K562 (cell line): ENCODE data around the gene INSIG1. TPM values are rescaled to one million over a fixed set of nuclear protein-coding genes. Genes with fewer than 3 reads are reported as not detected.

ENCODE experiments used
- ARHGAP35 ChIP-seq: fragments of 450-650 bp; IDR thresholded peaks from 2 replicates; pipeline ENCODE4 v1.6.1; 2018; ENCODE audit not compliant: partially characterized antibody
- BRCA1 ChIP-seq, 2 experiments: fragments of 450-650 bp in 1 of 2; sonication (generic) in 1 of 2; formaldehyde crosslinking in 1 of 2; IDR thresholded peaks; 2 replicates each; pipeline versions ENCODE4 v1.5.0 to v1.6.1; 2017 to 2020; ENCODE audit warnings: mild to moderate bottlenecking in 1 of 2, missing genetic modification reagents in 1 of 2
- FOXJ2 ChIP-seq: fragments of 200-800 bp; sonication (Bioruptor generic); IDR thresholded peaks from 2 replicates; pipeline ENCODE4 v1.6.1; 2016; ENCODE audit warnings: missing genetic modification characterization, missing compliant biosample characterization
- HDGF ChIP-seq: fragments of 450-650 bp; IDR thresholded peaks from 2 replicates; pipeline ENCODE4 v1.6.1; 2016
- MEF2A ChIP-seq: IDR thresholded peaks from 2 replicates; pipeline ENCODE4 v1.6.1; 2011; ENCODE audit warnings: low read depth, mild to moderate bottlenecking, low read length, moderate library complexity; ENCODE audit not compliant: control insufficient read depth
- MTA2 ChIP-seq: fragments of 450-650 bp; IDR thresholded peaks from 2 replicates; pipeline ENCODE4 v1.6.1; 2016; ENCODE audit warnings: low read depth
- NFIX ChIP-seq: fragments of 250-450 bp; sonication (Bioruptor Pico); IDR thresholded peaks from 2 replicates; pipeline ENCODE4 v1.4.0; 2020; ENCODE audit warnings: low read depth, mild to moderate bottlenecking, moderate library complexity
- PHF21A ChIP-seq: fragments of 450-650 bp; IDR thresholded peaks from 2 replicates; pipeline ENCODE4 v1.6.1; 2017; ENCODE audit warnings: low read depth, borderline replicate concordance
- RBM22 ChIP-seq: fragments of 200-400 bp; formaldehyde crosslinking; IDR thresholded peaks from 2 replicates; pipeline ENCODE4 v1.6.1; 2018; ENCODE audit warnings: low read length, low read depth; ENCODE audit not compliant: poor library complexity, severe bottlenecking
- SAFB2 ChIP-seq: fragments of 200-400 bp; formaldehyde crosslinking; IDR thresholded peaks from 2 replicates; pipeline ENCODE4 v1.6.1; 2018; ENCODE audit warnings: borderline replicate concordance, low read length, low read depth, moderate library complexity; ENCODE audit not compliant: severe bottlenecking
- SIRT6 ChIP-seq: IDR thresholded peaks from one replicate; pipeline ENCODE4 v1.6.1; 2012; ENCODE audit warnings: low read depth, mild to moderate bottlenecking, control low read depth, inconsistent platforms, low read length, moderate library complexity
- SNIP1 ChIP-seq: fragments of 450-650 bp; IDR thresholded peaks from 2 replicates; pipeline ENCODE4 v1.7.1; 2017; ENCODE audit warnings: low read depth, mild to moderate bottlenecking
- YBX1 ChIP-seq: fragments of 450-650 bp; IDR thresholded peaks from 2 replicates; pipeline ENCODE4 v1.7.1; 2016; ENCODE audit warnings: mild to moderate bottlenecking
- ZC3H4 ChIP-seq: sonication (generic); formaldehyde crosslinking; IDR thresholded peaks from 2 replicates; pipeline ENCODE4 v1.9.0; 2021; ENCODE audit warnings: missing genetic modification reagents, borderline replicate concordance
- ZNF134 ChIP-seq: fragments of 250-450 bp; sonication (Bioruptor Pico); conservative IDR thresholded peaks from 2 replicates; pipeline ENCODE4 v1.4.0; 2020
- ZNF282 ChIP-seq: sonication (generic); formaldehyde crosslinking; IDR thresholded peaks from 2 replicates; pipeline ENCODE4 v1.8.1; 2023; ENCODE audit warnings: missing genetic modification reagents
- ZNF644 ChIP-seq: fragments of 200-800 bp; sonication (Bioruptor generic); IDR thresholded peaks from 2 replicates; pipeline ENCODE4 v1.6.1; 2016; ENCODE audit warnings: low read depth, missing genetic modification characterization, missing compliant biosample characterization
- ZSCAN29 ChIP-seq: fragments of 450-650 bp; IDR thresholded peaks from 2 replicates; pipeline ENCODE4 v1.6.1; 2017
- polyA plus RNA-seq, 8 experiments: library from polyadenylated mRNA; depleted of rRNA in 4 of 8; stranded (reverse) in 5 of 8; unstranded in 3 of 8; fragments of >200 nt; fragmentation: Nextera tagmentation in 2 of 8; fragmentation: Illumina TruSeq in 1 of 8; extraction: Ambion mirVana in 2 of 8; extraction: Trizol in 1 of 8; gene quantifications; 2 replicates each; pipeline versions ENCODE4 v1.2.1 to v1.2.3, GENCODE V29; 2011 to 2014; ENCODE audit warnings: inconsistent platforms in 1 of 8, missing spikeins in 1 of 8
- total RNA-seq, 7 experiments: library from RNA; depleted of rRNA in 6 of 7; stranded (reverse); fragments of >200 nt in 6 of 7; fragmentation: Illumina TruSeq in 2 of 7; extraction: Trizol in 2 of 7; gene quantifications; 2 replicates each; pipeline versions ENCODE4 v1.2.1 to v1.2.3, GENCODE V29; 2011 to 2021; ENCODE audit warnings: low replicate concordance in 1 of 7
- TF ChIP-seq, protein P1 (sequence below), 2 experiments: fragments of 250-450 bp in 1 of 2; fragments of 450-650 bp in 1 of 2; sonication (Bioruptor Pico) in 1 of 2; IDR thresholded peaks; 2 replicates each; pipeline versions ENCODE4 v1.6.1 to v1.8.0; 2016 to 2021; ENCODE audit warnings: mild to moderate bottlenecking in 2 of 2, moderate library complexity in 2 of 2, missing compliant biosample characterization in 1 of 2, missing genetic modification characterization in 1 of 2
- TF ChIP-seq, protein P2 (sequence below), 2 experiments: fragments of 450-650 bp; IDR thresholded peaks; 2 replicates each; pipeline ENCODE4 v1.6.1; 2018; ENCODE audit warnings: mild to moderate bottlenecking in 2 of 2, low read depth in 1 of 2; ENCODE audit not compliant: partially characterized antibody in 2 of 2
- TF ChIP-seq, protein P3 (sequence below): fragments of 450-650 bp; formaldehyde crosslinking; IDR thresholded peaks from 2 replicates; pipeline ENCODE4 v1.4.0; 2020; ENCODE audit warnings: mild to moderate bottlenecking, moderate library complexity
- TF ChIP-seq, protein P4 (sequence below): fragments of 250-450 bp; sonication (Bioruptor Pico); IDR thresholded peaks from 2 replicates; pipeline ENCODE4 v1.8.0; 2021; ENCODE audit warnings: borderline replicate concordance, mild to moderate bottlenecking, moderate library complexity; ENCODE audit not compliant: poor library complexity, severe bottlenecking

INSIG1 gene
- total and polyA plus RNA-seq, 9 of the 15 experiments (the other 6 are each of a cell fraction or from before 2014, with no cell fraction given): 57.1 to 787 (median 238) TPM

DNA sequence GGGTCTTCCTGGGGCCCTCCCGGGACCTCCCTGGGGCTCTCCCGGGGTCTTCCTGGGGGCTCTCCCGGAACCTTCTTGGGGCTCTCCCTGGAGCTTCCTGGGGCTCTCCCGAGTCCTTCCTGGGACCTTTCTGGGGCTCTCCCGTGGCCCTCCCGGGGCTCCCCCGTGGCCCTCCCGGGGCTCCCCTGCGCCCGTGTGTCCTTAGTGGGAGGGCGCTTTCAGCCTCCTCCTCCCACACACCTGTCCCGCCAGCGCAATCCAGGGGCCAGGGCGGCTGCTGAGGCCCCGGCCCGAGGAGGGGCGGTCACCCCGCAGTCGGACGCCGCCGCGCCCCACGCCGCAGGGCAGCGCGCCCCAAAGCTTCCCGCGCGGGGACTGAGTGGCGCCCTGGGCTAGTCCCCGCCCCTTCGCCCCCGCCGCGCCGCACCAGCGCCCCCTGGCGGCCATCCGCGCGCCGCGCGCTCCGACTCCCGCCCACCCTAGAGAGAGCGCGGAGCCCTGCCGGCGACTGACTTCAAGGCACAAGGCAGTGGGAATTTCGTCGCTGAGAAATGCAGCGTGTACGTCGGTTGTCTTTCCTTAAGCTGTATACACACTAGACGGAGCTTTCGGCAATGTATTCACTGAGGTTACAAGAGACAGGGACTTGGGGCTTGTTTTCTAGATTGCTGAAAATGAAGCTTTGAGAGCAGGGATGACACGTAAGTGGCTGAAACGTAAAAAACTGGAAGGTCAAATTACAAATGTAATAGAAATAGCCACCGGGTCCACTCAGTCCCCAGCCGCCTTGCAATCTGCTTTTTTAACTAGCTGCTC, 47.1 kb downstream of the INSIG1 start (continued):
- no peak for TF ChIP-seq ZNF644
- TF ChIP-seq ZSCAN29: 0 out of 2 replicates have a peak, but pooled peaks have one; percentile 39
- no peak for TF ChIP-seq FOXJ2 (tag)
- no peak for TF ChIP-seq HDGF
- no peak for TF ChIP-seq SNIP1
- no peak for TF ChIP-seq MEF2A
- no peak for TF ChIP-seq NFIX (CRISPR knock-in tag)
- TF ChIP-seq, protein P1, sequence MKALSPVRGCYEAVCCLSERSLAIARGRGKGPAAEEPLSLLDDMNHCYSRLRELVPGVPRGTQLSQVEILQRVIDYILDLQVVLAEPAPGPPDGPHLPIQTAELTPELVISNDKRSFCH (CRISPR knock-in tag; IDR thresholded peaks at IDR 0.05): no peak
- TF ChIP-seq, protein P1 (tag; IDR thresholded peaks at IDR 0.05): 0 out of 2 replicates have a peak, but pooled peaks have one; percentile 18
- TF ChIP-seq, protein P2, sequence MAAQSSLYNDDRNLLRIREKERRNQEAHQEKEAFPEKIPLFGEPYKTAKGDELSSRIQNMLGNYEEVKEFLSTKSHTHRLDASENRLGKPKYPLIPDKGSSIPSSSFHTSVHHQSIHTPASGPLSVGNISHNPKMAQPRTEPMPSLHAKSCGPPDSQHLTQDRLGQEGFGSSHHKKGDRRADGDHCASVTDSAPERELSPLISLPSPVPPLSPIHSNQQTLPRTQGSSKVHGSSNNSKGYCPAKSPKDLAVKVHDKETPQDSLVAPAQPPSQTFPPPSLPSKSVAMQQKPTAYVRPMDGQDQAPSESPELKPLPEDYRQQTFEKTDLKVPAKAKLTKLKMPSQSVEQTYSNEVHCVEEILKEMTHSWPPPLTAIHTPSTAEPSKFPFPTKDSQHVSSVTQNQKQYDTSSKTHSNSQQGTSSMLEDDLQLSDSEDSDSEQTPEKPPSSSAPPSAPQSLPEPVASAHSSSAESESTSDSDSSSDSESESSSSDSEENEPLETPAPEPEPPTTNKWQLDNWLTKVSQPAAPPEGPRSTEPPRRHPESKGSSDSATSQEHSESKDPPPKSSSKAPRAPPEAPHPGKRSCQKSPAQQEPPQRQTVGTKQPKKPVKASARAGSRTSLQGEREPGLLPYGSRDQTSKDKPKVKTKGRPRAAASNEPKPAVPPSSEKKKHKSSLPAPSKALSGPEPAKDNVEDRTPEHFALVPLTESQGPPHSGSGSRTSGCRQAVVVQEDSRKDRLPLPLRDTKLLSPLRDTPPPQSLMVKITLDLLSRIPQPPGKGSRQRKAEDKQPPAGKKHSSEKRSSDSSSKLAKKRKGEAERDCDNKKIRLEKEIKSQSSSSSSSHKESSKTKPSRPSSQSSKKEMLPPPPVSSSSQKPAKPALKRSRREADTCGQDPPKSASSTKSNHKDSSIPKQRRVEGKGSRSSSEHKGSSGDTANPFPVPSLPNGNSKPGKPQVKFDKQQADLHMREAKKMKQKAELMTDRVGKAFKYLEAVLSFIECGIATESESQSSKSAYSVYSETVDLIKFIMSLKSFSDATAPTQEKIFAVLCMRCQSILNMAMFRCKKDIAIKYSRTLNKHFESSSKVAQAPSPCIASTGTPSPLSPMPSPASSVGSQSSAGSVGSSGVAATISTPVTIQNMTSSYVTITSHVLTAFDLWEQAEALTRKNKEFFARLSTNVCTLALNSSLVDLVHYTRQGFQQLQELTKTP (IDR thresholded peaks at IDR 0.05; ENCODE audit: low read depth in 1 of 2, partially characterized antibody in 2 of 2): no peak
- no peak for TF ChIP-seq YBX1
- TF ChIP-seq PHF21A: no peak
- no peak for TF ChIP-seq ZC3H4 (CRISPR knock-in tag)
- TF ChIP-seq SIRT6: no peak
- TF ChIP-seq ZNF134 (CRISPR knock-in tag): no peak
- no peak for TF ChIP-seq ZNF282 (CRISPR knock-in tag)
- TF ChIP-seq MTA2: no peak
- TF ChIP-seq SAFB2: no peak
- no peak for TF ChIP-seq ARHGAP35
- TF ChIP-seq RBM22: no peak
- TF ChIP-seq, protein P3, sequence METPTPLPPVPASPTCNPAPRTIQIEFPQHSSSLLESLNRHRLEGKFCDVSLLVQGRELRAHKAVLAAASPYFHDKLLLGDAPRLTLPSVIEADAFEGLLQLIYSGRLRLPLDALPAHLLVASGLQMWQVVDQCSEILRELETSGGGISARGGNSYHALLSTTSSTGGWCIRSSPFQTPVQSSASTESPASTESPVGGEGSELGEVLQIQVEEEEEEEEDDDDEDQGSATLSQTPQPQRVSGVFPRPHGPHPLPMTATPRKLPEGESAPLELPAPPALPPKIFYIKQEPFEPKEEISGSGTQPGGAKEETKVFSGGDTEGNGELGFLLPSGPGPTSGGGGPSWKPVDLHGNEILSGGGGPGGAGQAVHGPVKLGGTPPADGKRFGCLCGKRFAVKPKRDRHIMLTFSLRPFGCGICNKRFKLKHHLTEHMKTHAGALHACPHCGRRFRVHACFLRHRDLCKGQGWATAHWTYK (CRISPR knock-in tag): peak; percentile 45; the same call in 1 of the 2 replicates
- no peak for TF ChIP-seq BRCA1 (IDR thresholded peaks at IDR 0.05)
- no peak for TF ChIP-seq BRCA1 (CRISPR knock-in tag; IDR thresholded peaks at IDR 0.05)
- TF ChIP-seq, protein P4, sequence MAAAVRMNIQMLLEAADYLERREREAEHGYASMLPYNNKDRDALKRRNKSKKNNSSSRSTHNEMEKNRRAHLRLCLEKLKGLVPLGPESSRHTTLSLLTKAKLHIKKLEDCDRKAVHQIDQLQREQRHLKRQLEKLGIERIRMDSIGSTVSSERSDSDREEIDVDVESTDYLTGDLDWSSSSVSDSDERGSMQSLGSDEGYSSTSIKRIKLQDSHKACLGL (CRISPR knock-in tag): no peak
